Cardiac septum (tissue), 1 donor: ENCODE data around the gene HCST. TPM values are rescaled to one million over a fixed set of nuclear protein-coding genes. Genes with fewer than 3 reads are reported as not detected.
"Not testable (repeated sequence)": the region's sequence is repeated elsewhere in the genome, so short reads cannot be mapped to it uniquely, and the experiment has no call there.

Experiments used
- DNase-seq: peaks from one replicate; pipeline ENCODE4 v3.0.0-alpha.2; 2020; ENCODE audit warnings: low spot score
- intact Hi-C: fragments of 100-400 bp; cut with DNase I; formaldehyde crosslinking; loops from one replicate; pipeline ENCODE4 v1.14.0; 2022
- total RNA-seq: library from RNA; stranded (reverse); fragmentation: NEBNext Ultra II Directional; extraction: Animal tissue kit (Norgen Biotek cat#: 25700); gene quantifications from one replicate; pipeline ENCODE4 v1.2.1, GENCODE V29; 2021
- donor health status: DM: no; HTN: no; CAD: no.

HCST gene
- total RNA-seq, 1 donor from 2014 or later = 5.4 TPM

DNA sequence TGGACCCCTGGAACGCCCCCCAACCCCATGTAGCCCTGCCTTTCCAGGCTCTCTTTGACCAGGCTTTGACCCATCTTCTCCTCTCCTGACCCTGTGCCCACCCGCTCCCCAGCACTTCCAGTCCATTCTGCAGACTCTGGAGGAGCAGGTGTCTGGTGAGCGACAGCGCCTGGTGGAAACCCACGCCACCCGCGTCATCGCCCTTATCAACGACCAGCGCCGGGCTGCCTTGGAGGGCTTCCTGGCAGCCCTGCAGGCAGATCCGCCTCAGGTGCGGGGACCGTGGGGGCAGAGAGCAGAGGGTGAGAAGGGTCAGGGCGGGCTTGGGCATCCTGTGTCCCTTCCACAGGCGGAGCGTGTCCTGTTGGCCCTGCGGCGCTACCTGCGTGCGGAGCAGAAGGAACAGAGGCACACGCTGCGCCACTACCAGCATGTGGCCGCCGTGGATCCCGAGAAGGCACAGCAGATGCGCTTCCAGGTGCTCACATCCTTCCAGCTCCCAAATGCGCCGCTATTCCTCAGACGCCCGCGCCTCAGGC, 27.9 kb upstream of the HCST start:
- intact Hi-C loops = no loop called here
- DNase-seq = no peak

- intact Hi-C loops = loop anchor here (1.0 kb wide), 1 partner anchor 52 kb away; no protein-coding TSS in a partner anchor
These were observed 23.3 kb upstream of the HCST start for GRCh38 chr19:35879068-35879467.

DNA sequence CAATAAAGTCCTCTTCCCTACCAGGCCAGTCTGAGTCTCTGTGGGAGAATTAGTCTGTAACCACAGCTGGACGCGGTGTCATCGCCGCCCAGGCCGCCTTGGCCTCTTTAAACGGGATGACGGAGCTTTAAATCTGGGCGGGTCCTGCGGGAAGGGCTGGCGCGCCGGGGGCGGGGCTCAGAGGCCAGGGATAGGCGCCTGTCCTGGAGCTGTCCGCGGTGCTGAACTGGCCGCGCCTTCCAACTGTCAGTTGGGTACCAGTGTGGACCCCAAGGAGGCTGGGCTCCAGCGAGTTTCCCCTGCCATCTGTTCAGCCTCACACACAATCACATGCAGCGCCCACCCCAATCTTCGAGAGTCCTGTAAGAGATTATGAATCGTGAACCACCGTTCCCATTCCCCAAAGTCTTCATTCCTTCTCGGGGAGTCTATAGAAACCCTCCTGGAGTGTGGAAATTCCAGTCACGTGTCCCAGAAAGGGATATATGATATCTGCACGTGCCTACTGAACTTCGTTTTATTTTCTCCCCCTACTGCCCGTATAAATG, 22.5 kb upstream of the HCST start:
- DNase-seq = peak; percentile 94
- intact Hi-C loops = loop anchor here (1.0 kb wide), 1 partner anchor 51 kb away; no protein-coding TSS in a partner anchor

More at GRCh38 chr19:35879068-35879467, 23.3 kb upstream of the HCST start:
- no peak for DNase-seq

- intact Hi-C loops = no loop called here
- DNase-seq = no peak
These were observed 20.1 kb upstream of the HCST start for GRCh38 chr19:35882114-35882832.

DNA sequence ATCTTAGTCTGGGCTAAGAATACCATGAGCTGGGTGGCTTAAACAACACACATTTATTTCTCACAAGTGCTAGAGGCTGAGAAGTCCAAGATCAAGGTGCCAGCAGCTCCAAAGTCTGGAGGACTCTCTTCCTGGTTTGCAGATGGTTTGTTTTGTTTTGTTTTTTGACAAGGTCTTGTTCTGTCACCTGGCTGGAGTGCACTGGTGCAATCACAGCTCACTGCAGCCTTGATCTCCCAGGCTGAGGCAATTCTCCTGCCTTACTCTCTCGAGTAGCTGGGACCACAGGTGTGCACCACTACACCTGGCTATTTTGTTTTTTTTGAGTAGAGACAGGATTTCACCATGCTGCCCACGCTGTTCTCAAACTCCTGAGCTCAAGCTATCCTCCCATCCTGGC, 18.4 kb upstream of the HCST start:
- no peak for DNase-seq
- intact Hi-C loops = no loop called here

- DNase-seq = no peak
These were observed 17.0 kb upstream of the HCST start for GRCh38 chr19:35885225-35885738.

DNA sequence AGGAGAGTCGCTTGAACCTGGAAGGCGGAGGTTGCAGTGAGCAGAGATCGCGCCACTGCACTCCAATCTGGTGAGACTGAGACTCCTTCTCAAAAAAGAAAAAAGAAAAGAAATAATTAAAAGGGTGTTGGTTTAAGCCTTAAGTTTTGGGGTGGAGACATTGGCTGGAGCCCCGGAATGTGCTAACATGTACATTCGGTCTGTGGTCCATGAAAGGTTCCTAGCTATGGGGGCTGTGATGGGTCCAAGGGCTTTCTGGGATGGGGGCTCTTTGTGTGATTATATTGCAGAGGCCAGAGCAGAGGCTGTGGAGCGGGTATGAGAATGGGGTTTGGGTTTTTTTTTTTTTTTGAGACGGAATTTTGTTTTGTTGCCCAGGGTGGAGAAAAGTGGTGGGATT, 16.4 kb upstream of the HCST start:
- intact Hi-C loops = no loop called here
- no peak for DNase-seq

More at GRCh38 chr19:35885225-35885738, 17.0 kb upstream of the HCST start:
- intact Hi-C loops = no loop called here

DNA sequence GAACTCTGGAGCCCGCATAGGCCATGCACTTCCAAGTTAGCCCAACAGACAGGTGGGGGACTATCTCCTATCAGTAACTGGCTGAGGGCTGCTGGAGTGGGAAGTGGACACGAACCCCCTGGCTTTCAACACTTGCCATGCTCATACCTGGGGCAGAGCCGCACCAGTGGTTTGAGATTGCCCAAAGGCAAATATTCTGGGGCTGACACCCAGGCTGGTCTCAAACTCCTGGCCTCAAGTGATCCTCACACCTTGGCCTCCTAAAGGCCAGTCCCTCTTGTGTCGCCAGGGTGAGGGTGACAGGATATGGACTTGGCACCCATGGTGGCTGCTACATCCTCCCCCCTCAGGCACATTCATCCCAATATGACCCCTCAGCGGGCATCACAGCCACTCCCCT, 15.1 kb upstream of the HCST start:
- no peak for DNase-seq
- intact Hi-C loops = no loop called here

DNA sequence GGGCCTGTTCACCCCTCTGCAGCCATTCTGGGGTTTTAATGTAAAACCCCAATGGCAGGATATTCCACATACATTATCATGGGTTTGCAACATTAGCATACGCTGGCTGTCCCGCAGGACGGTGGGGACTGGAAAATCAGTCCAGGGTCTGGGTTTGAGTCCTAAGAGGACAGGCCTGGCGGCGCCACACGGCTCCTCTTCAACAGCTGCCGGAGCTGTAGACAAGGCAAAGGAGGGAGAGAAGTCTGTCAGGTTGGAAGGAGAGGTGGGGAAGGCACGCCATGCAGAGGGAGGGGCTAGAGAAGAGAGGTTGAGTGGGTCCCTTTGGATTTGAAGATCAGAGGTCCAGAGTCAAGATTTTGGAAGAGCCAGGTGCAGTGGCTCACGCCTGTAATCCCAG, 13.9 kb upstream of the HCST start:
- no peak for DNase-seq
- intact Hi-C loops = no loop called here

DNA sequence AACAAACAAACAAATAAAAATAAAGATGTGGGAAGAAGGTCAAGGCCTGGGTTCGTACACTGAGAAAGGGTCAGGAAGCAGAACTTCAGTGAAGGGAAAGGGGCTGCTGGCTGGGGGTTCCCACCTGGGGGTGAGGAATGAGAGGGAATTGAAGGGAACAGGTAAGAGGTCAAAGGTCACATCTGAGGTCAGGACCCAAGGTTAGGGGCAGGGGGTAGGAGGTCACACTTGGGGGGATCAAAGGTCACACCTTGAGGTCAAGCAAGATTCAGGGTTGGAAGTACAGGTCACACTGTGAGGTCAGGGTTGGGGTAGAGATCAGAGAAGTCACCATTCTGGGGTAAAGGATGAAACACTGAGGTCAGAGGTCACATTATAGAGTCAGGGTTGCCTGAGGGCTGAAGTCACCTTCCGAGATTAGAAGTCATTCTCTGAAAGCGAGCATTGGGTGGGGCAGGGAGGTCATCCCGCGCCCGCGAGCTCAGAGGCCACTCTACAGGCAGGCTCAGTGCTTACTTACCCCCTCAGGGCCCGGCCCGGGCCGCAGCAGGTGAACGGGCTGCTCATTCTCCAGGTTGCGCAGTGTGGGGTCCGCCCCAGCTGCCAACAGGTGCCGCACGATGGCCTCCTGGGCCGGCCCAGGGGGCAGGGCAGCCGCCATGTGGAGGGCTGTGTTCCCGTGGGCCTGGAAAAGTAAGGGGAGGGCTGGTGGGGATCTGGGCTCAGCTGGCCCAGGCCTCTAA, 12.8 kb upstream of the HCST start:
- DNase-seq = no peak
- intact Hi-C loops = no loop called here

- intact Hi-C loops = no loop called here
- DNase-seq = no peak
These were observed 12.1 kb upstream of the HCST start for GRCh38 chr19:35890113-35890650.

DNA sequence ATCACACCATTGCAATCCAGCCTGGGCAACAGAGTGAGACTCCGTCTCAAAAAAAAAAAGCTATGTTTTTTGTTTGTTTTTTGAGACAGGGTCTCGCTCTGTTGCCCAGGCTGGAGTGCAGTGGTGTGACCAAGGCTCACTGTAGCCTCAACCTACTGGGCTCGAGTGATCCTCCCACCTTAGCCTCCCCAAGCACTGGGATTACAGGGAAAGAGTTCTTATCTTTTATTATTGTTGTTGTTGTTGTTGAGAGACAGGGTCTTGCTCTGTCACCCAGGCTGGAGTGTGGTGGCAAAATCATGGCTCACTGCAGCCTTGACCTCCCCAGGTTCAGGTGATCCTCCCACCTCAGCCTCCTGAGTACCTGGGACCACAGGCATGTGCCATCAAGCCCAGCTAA, 10.5 kb upstream of the HCST start:
- DNase-seq, intact Hi-C loops: not testable (repeated sequence)

GRCh38 chr19:35894342-35894741, 8.0 kb upstream of the HCST start:
- intact Hi-C loops = no loop called here

GRCh38 chr19:35895911-35896642, 6.3 kb upstream of the HCST start:
- no peak for DNase-seq
- intact Hi-C loops = no loop called here

More at GRCh38 chr19:35894342-35894741, 8.0 kb upstream of the HCST start:
- no peak for DNase-seq

GRCh38 chr19:35896643-35897040, 5.7 kb upstream of the HCST start:
- intact Hi-C loops = no loop called here
- DNase-seq = no peak

DNA sequence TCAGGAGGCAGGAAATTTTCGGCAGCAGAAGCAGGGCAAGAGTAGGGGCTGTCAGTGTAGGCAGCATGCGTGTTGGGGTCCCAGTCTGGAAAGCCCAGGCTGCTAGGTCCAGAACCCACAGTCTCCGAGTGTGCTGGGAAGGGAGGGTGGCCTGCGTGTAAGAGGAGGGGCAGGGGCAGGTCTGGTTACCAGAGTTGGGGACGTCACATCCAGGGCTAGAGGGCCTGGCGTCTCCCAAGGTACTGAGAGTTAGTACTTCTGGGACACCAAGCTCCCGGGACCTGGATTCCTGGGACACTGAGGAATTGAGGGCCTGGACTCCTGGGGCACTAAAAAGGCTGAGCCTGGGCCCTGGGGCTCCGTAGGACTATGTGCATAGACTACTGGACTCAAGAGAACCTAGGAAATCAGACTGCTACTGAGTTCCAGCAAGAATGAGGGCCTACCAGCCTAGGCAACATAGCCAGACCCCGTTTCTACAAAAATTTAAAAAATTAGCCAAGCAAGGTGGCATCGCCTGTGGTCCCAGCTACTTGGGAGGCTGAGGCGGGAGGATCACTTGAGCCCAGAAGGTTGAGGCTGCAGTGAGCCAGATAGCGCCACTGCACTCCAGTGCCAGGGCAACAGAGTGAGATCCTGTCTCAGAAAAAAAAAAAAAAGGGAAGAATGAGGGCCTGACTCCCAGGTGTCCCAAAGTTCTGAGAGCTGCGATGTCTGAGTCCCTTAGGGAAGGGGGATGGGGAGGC, 4.5 kb upstream of the HCST start:
- intact Hi-C loops = loop anchor here (2.0 kb wide), 1 partner anchor 33 kb away; no protein-coding TSS in a partner anchor
- DNase-seq = no peak

GRCh38 chr19:35898499-35898809, 3.9 kb upstream of the HCST start:
- DNase-seq = no peak
- intact Hi-C loops = loop anchor here (2.0 kb wide), 1 partner anchor 32 kb away; no protein-coding TSS in a partner anchor

DNA sequence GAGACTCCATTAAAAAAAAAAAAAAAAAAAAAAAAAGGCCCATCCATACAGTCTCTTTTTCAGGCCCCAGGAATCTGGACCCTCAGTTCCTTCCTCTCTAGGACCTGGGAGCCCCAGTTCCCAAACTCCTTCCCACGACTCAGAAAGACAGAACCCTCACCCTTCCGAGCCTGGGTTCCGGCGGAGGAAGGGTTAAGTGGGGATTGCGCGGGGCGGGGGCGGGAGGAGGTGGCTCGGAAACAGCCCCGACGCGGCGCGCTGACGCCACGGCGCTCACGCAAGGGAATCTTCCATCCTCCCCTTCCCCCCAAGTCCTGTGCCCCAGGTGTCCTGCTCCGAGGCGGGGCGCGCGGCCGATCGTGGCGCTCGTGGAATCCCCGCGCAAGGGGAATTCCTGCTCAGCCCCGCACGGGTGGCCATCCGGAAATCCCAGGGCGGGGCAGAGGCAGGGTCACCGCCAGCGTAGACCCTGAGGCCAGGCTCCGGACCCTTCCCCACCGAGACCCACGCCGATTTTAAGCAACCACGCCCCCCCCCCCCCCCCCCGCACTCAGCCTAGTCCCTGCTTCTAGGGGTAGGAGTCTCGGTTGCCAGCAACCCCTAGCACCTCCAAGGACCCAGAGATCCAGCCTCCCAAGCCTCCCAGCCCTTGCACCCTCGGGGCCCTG, 2.6 kb upstream of the HCST start:
- intact Hi-C loops = loop anchor here (2.0 kb wide), 1 partner anchor 31 kb away; no protein-coding TSS in a partner anchor
- peak; percentile 93 for DNase-seq
